Measurements from ENCODE around the gene PDS5A.
"Not testable (repeated sequence)": the region's sequence is repeated elsewhere in the genome, so short reads cannot be mapped to it uniquely, and the experiment has no call there.

The PDS5A gene

GRCh38 chr4:39970671-39971640 is 6.8 kb downstream of the PDS5A start:
- no peak for DNase-seq (ENCODE audit: low read depth)

GRCh38 chr4:39963656-39964055 is 14.1 kb downstream of the PDS5A start:
- DNase-seq (ENCODE audit: low read depth): no peak

GRCh38 chr4:39961311-39961877 is 16.3 kb downstream of the PDS5A start:
- DNase-seq (ENCODE audit: low read depth): no peak

- no peak for DNase-seq (ENCODE audit: low read depth)
These were observed 26.7 kb downstream of the PDS5A start for GRCh38 chr4:39950861-39951481.

GRCh38 chr4:39947963-39948362 is 29.7 kb downstream of the PDS5A start:
- no peak for DNase-seq (ENCODE audit: low read depth)

- no peak for DNase-seq (ENCODE audit: low read depth)
These were observed 30.3 kb downstream of the PDS5A start for GRCh38 chr4:39947417-39947816.

GRCh38 chr4:39944245-39944644 is 33.5 kb downstream of the PDS5A start:
- DNase-seq (ENCODE audit: low read depth): not testable (repeated sequence)

- DNase-seq (ENCODE audit: low read depth): no peak
These were observed 35.2 kb downstream of the PDS5A start for GRCh38 chr4:39942507-39942906.

- no peak for DNase-seq (ENCODE audit: low read depth)
These were observed 36.0 kb downstream of the PDS5A start for GRCh38 chr4:39941682-39942217.

GRCh38 chr4:39937683-39938268 is 39.9 kb downstream of the PDS5A start:
- no peak for DNase-seq (ENCODE audit: low read depth)

- no peak for DNase-seq (ENCODE audit: low read depth)
These were observed 40.9 kb downstream of the PDS5A start for GRCh38 chr4:39936565-39937418.

GRCh38 chr4:39933671-39934590 is 43.8 kb downstream of the PDS5A start:
- DNase-seq (ENCODE audit: low read depth): no peak

GRCh38 chr4:39932776-39933402 is 44.8 kb downstream of the PDS5A start:
- no peak for DNase-seq (ENCODE audit: low read depth)

- DNase-seq (ENCODE audit: low read depth): no peak
These were observed 46.2 kb downstream of the PDS5A start for GRCh38 chr4:39931441-39931901.

GRCh38 chr4:39928538-39928937 is 49.2 kb downstream of the PDS5A start:
- no peak for DNase-seq (ENCODE audit: low read depth)

GRCh38 chr4:39924014-39924413 is 53.7 kb downstream of the PDS5A start:
- DNase-seq (ENCODE audit: low read depth): no peak

GRCh38 chr4:39922399-39922798 is 55.3 kb downstream of the PDS5A start:
- no peak for DNase-seq (ENCODE audit: low read depth)

- no peak for DNase-seq (ENCODE audit: low read depth)
These were observed 64.2 kb downstream of the PDS5A start for GRCh38 chr4:39913471-39913870.

- DNase-seq (ENCODE audit: low read depth): no peak
These were observed 67.6 kb downstream of the PDS5A start for GRCh38 chr4:39910064-39910463.

GRCh38 chr4:39908284-39908683 is 69.4 kb downstream of the PDS5A start:
- no peak for DNase-seq (ENCODE audit: low read depth)

All from activated T-helper 1 cell treated with Interleukin-2 at 50 U/mL for 16 hours (primary cell).